HepG2 (cell line): Measurements from ENCODE around the gene TMEM121. TPM values are rescaled to one million over a fixed set of nuclear protein-coding genes. Genes with fewer than 3 reads are reported as not detected.

Experiments
- EP300 ChIP-seq, 3 experiments: sonication (generic) in 1 of 3; formaldehyde crosslinking in 1 of 3; IDR thresholded peaks; 2 replicates each; pipeline versions ENCODE4 v1.5.1 to v1.6.1; 2011 to 2020; ENCODE audit warnings: low read depth in 2 of 3, low read length in 2 of 3, borderline replicate concordance in 1 of 3, improper control_type of control experiment in 1 of 3, mild to moderate bottlenecking in 1 of 3, missing genetic modification reagents in 1 of 3, moderate library complexity in 1 of 3
- GLI4 ChIP-seq: sonication (generic); formaldehyde crosslinking; IDR thresholded peaks from 2 replicates; pipeline ENCODE4 v1.5.1; 2020; ENCODE audit warnings: missing genetic modification reagents, mild to moderate bottlenecking, moderate library complexity, borderline replicate concordance
- HDAC6 ChIP-seq: fragments of 200-600 bp; sonication (generic); IDR thresholded peaks from 2 replicates; pipeline ENCODE4 v1.7.0; 2017; ENCODE audit warnings: mild to moderate bottlenecking, antibody characterized with exemption, low read length, low read depth
- HES4 ChIP-seq: sonication (generic); formaldehyde crosslinking; IDR thresholded peaks from 2 replicates; pipeline ENCODE4 v1.9.0; 2021; ENCODE audit warnings: mild to moderate bottlenecking, missing genetic modification reagents, borderline replicate concordance
- PATZ1 ChIP-seq: sonication (generic); formaldehyde crosslinking; IDR thresholded peaks from 2 replicates; pipeline ENCODE4 v1.4.0; 2020; ENCODE audit warnings: missing genetic modification reagents
- PHF8 ChIP-seq: sonication (generic); formaldehyde crosslinking; IDR thresholded peaks from 2 replicates; pipeline ENCODE4 v1.5.0; 2020; ENCODE audit warnings: missing genetic modification reagents
- PRDM10 ChIP-seq: sonication (generic); formaldehyde crosslinking; IDR thresholded peaks from 2 replicates; pipeline ENCODE4 v1.4.0; 2020; ENCODE audit warnings: low read depth, missing genetic modification reagents
- SOX13 ChIP-seq, 3 experiments: fragments of 450-650 bp in 1 of 3; sonication (generic) in 1 of 3; formaldehyde crosslinking in 1 of 3; IDR thresholded peaks in 2 of 3; conservative IDR thresholded peaks in 1 of 3; 2 replicates each; pipeline versions ENCODE4 v1.5.0 to v1.6.1; 2016 to 2020; ENCODE audit warnings: antibody characterized with exemption in 1 of 3, mild to moderate bottlenecking in 1 of 3, missing compliant biosample characterization in 1 of 3, missing genetic modification reagents in 1 of 3, moderate library complexity in 1 of 3
- SOX5 ChIP-seq: IDR thresholded peaks from 2 replicates; pipeline ENCODE4 v1.6.1; 2016; ENCODE audit warnings: borderline replicate concordance
- ZNF205 ChIP-seq: IDR thresholded peaks from 2 replicates; pipeline ENCODE4 v1.6.1; 2018; ENCODE audit warnings: missing biosample characterization, missing genetic modification reagents
- ZNF563 ChIP-seq: sonication (generic); formaldehyde crosslinking; IDR thresholded peaks from 2 replicates; pipeline ENCODE4 v1.8.0; 2022; ENCODE audit warnings: mild to moderate bottlenecking, moderate library complexity, missing genetic modification reagents
- ZNF878 ChIP-seq: sonication (generic); formaldehyde crosslinking; IDR thresholded peaks from 2 replicates; pipeline ENCODE4 v1.8.1; 2023; ENCODE audit warnings: mild to moderate bottlenecking, missing genetic modification reagents, moderate library complexity
- polyA plus RNA-seq, 8 experiments: library from polyadenylated mRNA; depleted of rRNA in 3 of 8; stranded (reverse) in 7 of 8; unstranded in 1 of 8; fragments of >200 nt; fragmentation: Illumina TruSeq in 4 of 8; extraction: Trizol in 4 of 8; gene quantifications; 2 replicates each; pipeline versions ENCODE4 v1.2.1 to v1.2.3, GENCODE V29; 2011 to 2016; ENCODE audit warnings: low read depth in 4 of 8, missing spikeins in 1 of 8, mixed read lengths in 1 of 8; ENCODE audit not compliant: insufficient read depth in 1 of 8
- total RNA-seq, 5 experiments: library from RNA; depleted of rRNA; stranded (reverse); fragments of >200 nt; fragmentation: Illumina TruSeq; extraction: Trizol; gene quantifications; 2 replicates each; pipeline ENCODE4 v1.2.3, GENCODE V29; 2016; ENCODE audit warnings: low read depth in 1 of 5
- TF ChIP-seq, protein P1 (sequence below): sonication (generic); formaldehyde crosslinking; conservative IDR thresholded peaks from 2 replicates; pipeline ENCODE4 v1.4.0; 2020; ENCODE audit warnings: mild to moderate bottlenecking, missing genetic modification reagents, moderate library complexity
- TF ChIP-seq, protein P2 (sequence below): sonication (generic); formaldehyde crosslinking; IDR thresholded peaks from 2 replicates; pipeline ENCODE4 v1.4.0; 2020; ENCODE audit warnings: missing genetic modification reagents
- TF ChIP-seq, protein P3 (sequence below): IDR thresholded peaks from 2 replicates; pipeline ENCODE4 v1.6.1; 2016; ENCODE audit warnings: missing genetic modification reagents, missing compliant biosample characterization

TMEM121 gene
- total and polyA plus RNA-seq, 2 of the 13 experiments (the other 11 are each of a cell fraction or from before 2014, with no cell fraction given), result 6.6 to 19.0 TPM

DNA sequence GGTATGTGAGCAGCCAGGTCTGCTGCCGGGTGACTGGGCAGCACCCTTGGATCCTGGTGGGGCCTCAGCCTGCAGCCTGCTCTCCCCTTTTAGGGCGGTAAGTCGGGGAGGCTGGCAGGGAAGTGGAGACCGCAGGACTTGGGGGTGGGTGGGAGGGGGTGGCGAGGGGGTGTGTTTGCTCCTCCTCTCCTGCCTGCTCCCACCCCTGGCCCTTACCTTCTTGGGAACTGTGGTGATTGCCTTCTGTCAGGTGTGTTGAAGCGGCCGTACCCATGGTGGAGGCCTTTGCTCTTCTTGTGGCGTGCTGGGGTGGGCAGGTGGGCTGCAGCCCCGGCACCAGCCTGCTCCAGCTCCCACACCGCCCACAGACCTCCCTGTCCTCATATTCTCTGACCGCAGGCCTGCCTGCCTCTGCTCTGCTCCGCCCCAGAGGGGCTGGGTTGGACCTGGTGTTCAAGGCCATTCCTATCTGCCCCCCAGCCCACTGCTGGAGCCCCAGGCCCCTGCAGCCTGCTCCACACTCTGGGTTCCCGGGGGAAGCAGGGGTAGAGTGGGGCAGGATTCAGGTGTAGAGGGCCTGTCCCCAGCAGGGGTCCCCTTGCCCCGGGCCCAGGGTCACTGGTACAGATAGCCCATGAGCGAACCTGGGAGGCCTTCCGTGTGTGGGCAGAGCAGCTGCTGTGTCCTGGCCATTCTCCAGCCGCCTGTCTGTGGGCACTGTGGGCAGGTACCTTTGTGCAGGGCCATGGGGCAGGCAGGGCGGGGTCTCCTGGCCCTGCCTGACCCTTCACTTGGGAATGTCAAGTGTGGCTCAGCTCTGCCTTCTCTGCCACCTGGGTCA is 30.2 kb upstream of the TMEM121 start (continued):
- TF ChIP-seq, protein P1, sequence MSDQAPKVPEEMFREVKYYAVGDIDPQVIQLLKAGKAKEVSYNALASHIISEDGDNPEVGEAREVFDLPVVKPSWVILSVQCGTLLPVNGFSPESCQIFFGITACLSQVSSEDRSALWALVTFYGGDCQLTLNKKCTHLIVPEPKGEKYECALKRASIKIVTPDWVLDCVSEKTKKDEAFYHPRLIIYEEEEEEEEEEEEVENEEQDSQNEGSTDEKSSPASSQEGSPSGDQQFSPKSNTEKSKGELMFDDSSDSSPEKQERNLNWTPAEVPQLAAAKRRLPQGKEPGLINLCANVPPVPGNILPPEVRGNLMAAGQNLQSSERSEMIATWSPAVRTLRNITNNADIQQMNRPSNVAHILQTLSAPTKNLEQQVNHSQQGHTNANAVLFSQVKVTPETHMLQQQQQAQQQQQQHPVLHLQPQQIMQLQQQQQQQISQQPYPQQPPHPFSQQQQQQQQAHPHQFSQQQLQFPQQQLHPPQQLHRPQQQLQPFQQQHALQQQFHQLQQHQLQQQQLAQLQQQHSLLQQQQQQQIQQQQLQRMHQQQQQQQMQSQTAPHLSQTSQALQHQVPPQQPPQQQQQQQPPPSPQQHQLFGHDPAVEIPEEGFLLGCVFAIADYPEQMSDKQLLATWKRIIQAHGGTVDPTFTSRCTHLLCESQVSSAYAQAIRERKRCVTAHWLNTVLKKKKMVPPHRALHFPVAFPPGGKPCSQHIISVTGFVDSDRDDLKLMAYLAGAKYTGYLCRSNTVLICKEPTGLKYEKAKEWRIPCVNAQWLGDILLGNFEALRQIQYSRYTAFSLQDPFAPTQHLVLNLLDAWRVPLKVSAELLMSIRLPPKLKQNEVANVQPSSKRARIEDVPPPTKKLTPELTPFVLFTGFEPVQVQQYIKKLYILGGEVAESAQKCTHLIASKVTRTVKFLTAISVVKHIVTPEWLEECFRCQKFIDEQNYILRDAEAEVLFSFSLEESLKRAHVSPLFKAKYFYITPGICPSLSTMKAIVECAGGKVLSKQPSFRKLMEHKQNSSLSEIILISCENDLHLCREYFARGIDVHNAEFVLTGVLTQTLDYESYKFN, result peak; percentile 90
- TF ChIP-seq SOX13 (IDR thresholded peaks at IDR 0.05) (no peak), SOX13 (CRISPR knock-in tag; conservative IDR thresholded peaks at IDR 0.05 in 1 of 2, IDR thresholded peaks at IDR 0.05 in 1 of 2) (peak in 1 of 2 experiments; percentile 71; a peak in 2 of 4 replicates), ZNF563 (peak; percentile 83; the same call in 1 of the 2 replicates), PRDM10 (CRISPR knock-in tag) (no peak), SOX5 (CRISPR knock-in tag) (peak; percentile 46; the same call in 1 of the 2 replicates), GLI4 (no peak), ZNF878 (CRISPR knock-in tag) (no peak), EP300 (IDR thresholded peaks at IDR 0.05; ENCODE audit: low read depth in 2 of 2, low read length in 2 of 2) (peak; percentile 26 to 86; a peak in 3 of 4 replicates), EP300 (CRISPR knock-in tag; IDR thresholded peaks at IDR 0.05; ENCODE audit: borderline replicate concordance) (peak; percentile 81), HDAC6 (no peak), PATZ1 (CRISPR knock-in tag) (peak; percentile 100), HES4 (CRISPR knock-in tag) (0 out of 2 replicates have a peak, but pooled peaks have one; percentile 59), ZNF205 (no peak), PHF8 (CRISPR knock-in tag) (peak; percentile 65)
- TF ChIP-seq, protein P2, sequence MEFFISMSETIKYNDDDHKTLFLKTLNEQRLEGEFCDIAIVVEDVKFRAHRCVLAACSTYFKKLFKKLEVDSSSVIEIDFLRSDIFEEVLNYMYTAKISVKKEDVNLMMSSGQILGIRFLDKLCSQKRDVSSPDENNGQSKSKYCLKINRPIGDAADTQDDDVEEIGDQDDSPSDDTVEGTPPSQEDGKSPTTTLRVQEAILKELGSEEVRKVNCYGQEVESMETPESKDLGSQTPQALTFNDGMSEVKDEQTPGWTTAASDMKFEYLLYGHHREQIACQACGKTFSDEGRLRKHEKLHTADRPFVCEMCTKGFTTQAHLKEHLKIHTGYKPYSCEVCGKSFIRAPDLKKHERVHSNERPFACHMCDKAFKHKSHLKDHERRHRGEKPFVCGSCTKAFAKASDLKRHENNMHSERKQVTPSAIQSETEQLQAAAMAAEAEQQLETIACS (CRISPR knock-in tag), result no peak; the same call in 1 of the 2 replicates
- TF ChIP-seq, protein P3, sequence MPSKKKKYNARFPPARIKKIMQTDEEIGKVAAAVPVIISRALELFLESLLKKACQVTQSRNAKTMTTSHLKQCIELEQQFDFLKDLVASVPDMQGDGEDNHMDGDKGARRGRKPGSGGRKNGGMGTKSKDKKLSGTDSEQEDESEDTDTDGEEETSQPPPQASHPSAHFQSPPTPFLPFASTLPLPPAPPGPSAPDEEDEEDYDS (CRISPR knock-in tag), result peak; percentile 90
